Trophoblast cell (in vitro differentiated cells and primary cell): ENCODE measurements around the gene NTM.

Source experiments
- DNase-seq, 2 donors: peaks; one replicate each; pipeline ENCODE4 v3.0.0-alpha.2; 2016
- H2AFZ ChIP-seq: 2 replicates; pipeline ENCODE4 v1.6.1; 2013; ENCODE audit warnings: low read length, moderate library complexity, mild to moderate bottlenecking; ENCODE audit not compliant: insufficient read depth, poor library complexity
- H2AK5ac ChIP-seq: 2 replicates; pipeline ENCODE4 v1.6.1; 2013; ENCODE audit warnings: mild to moderate bottlenecking, low read length
- H2BK120ac ChIP-seq: 2 replicates; pipeline ENCODE4 v1.6.1; 2013; ENCODE audit warnings: low read length, mild to moderate bottlenecking, moderate library complexity; ENCODE audit not compliant: insufficient read depth, poor library complexity
- H2BK12ac ChIP-seq: 2 replicates; pipeline ENCODE4 v1.6.1; 2013; ENCODE audit warnings: mild to moderate bottlenecking, low read length, moderate library complexity
- H2BK5ac ChIP-seq: 2 replicates; pipeline ENCODE4 v1.6.1; 2013; ENCODE audit warnings: low read length, low read depth, moderate library complexity, mild to moderate bottlenecking; ENCODE audit not compliant: poor library complexity
- H3K14ac ChIP-seq: 2 replicates; pipeline ENCODE4 v1.6.1; 2013; ENCODE audit warnings: mild to moderate bottlenecking, low read length
- H3K18ac ChIP-seq: 2 replicates; pipeline ENCODE4 v1.6.1; 2013; ENCODE audit warnings: mild to moderate bottlenecking, low read length
- H3K23ac ChIP-seq: 2 replicates; pipeline ENCODE4 v1.6.1; 2013; ENCODE audit warnings: low read length
- H3K27ac ChIP-seq: 2 replicates; pipeline ENCODE4 v1.5.1; 2013; ENCODE audit warnings: low read depth, mild to moderate bottlenecking, inconsistent platforms, low read length, moderate library complexity
- H3K27me3 ChIP-seq: 2 replicates; pipeline ENCODE4 v1.6.1; 2013; ENCODE audit warnings: inconsistent platforms, mild to moderate bottlenecking, low read length, moderate library complexity; ENCODE audit not compliant: insufficient read depth
- H3K36me3 ChIP-seq, 2 experiments: 1 replicate in 1 of 2; 2 replicates in 1 of 2; pipeline ENCODE4 v1.6.1; 2013; ENCODE audit warnings: low read length in 2 of 2, mild to moderate bottlenecking in 2 of 2, moderate library complexity in 1 of 2; ENCODE audit not compliant: insufficient read depth in 2 of 2, control insufficient read depth in 1 of 2
- H3K4ac ChIP-seq: 2 replicates; pipeline ENCODE4 v1.6.1; 2013; ENCODE audit warnings: low read depth, mild to moderate bottlenecking, low read length, moderate library complexity
- H3K4me1 ChIP-seq, 2 experiments: 1 replicate in 1 of 2; 2 replicates in 1 of 2; pipeline ENCODE4 v1.6.1; 2013; ENCODE audit warnings: low read length in 2 of 2, mild to moderate bottlenecking in 2 of 2, moderate library complexity in 1 of 2; ENCODE audit not compliant: insufficient read depth in 2 of 2, control insufficient read depth in 1 of 2
- H3K4me2 ChIP-seq: 2 replicates; pipeline ENCODE4 v1.6.1; 2013; ENCODE audit warnings: inconsistent platforms, mild to moderate bottlenecking, low read length, moderate library complexity
- H3K4me3 ChIP-seq: 2 replicates; pipeline ENCODE4 v1.5.1; 2013; ENCODE audit warnings: mild to moderate bottlenecking, low read depth, low read length, inconsistent platforms
- H3K79me1 ChIP-seq: one replicate; pipeline ENCODE4 v1.6.1; 2013; ENCODE audit warnings: low read length
- H3K79me2 ChIP-seq: 2 replicates; pipeline ENCODE4 v1.6.1; 2013; ENCODE audit warnings: low read length, mild to moderate bottlenecking; ENCODE audit not compliant: control insufficient read depth, insufficient read depth, poor library complexity
- H3K9ac ChIP-seq: 2 replicates; pipeline ENCODE4 v1.6.1; 2013; ENCODE audit warnings: mild to moderate bottlenecking, low read length
- H3K9me3 ChIP-seq: 2 replicates; pipeline ENCODE4 v1.6.1; 2013; ENCODE audit warnings: low read depth, mild to moderate bottlenecking, control low read depth, inconsistent platforms, low read length; ENCODE audit not compliant: insufficient read depth
- H4K12ac ChIP-seq: 2 replicates; pipeline ENCODE4 v1.6.1; 2013; ENCODE audit warnings: low read depth, mild to moderate bottlenecking, low read length, moderate library complexity
- H4K8ac ChIP-seq: 2 replicates; pipeline ENCODE4 v1.6.1; 2013; ENCODE audit warnings: low read depth, mild to moderate bottlenecking, low read length, moderate library complexity
- H4K91ac ChIP-seq: one replicate; pipeline ENCODE4 v1.6.1; 2013; ENCODE audit warnings: low read depth, mild to moderate bottlenecking, low read length, moderate library complexity
- WGBS: extraction: QIAGEN DNeasy Blood & Tissue Kit; methylation state at CpG from one replicate; pipeline ENCODE4 v1.1.7; 2013; ENCODE audit warnings: missing lambda C conversion rate; ENCODE audit not compliant: insufficient read length, insufficient coverage; ENCODE audit errors: extremely low coverage; 5-methylcytosine and 5-hydroxymethylcytosine counted together

The NTM gene

GRCh38 chr11:131580476-131580875 is 210.1 kb downstream of the NTM start:
- no peak overlapping the region for H3K18ac ChIP-seq
- no peak overlapping the region for H4K91ac ChIP-seq
- H4K8ac ChIP-seq: no peak overlapping the region
- H3K14ac ChIP-seq: no peak overlapping the region
- H2AK5ac ChIP-seq: no peak overlapping the region
- H3K4me1 ChIP-seq: no peaks in the 10 kb centered on the region
- no peak overlapping the region for H2BK120ac ChIP-seq
- H2AFZ ChIP-seq: no peak overlapping the region
- no peak overlapping the region for H3K4me2 ChIP-seq
- no peaks in the 10 kb centered on the region for H3K36me3 ChIP-seq
- H3K79me2 ChIP-seq: no peaks in the 10 kb centered on the region
- no peak overlapping the region for H3K4ac ChIP-seq
- no peak overlapping the region for H3K9ac ChIP-seq
- no peaks in the 10 kb centered on the region for H3K27me3 ChIP-seq
- H3K4me3 ChIP-seq: no peak overlapping the region
- H4K12ac ChIP-seq: no peak overlapping the region
- DNase-seq: no peak
- no peak overlapping the region for H2BK12ac ChIP-seq
- H3K23ac ChIP-seq: no peak overlapping the region
- no peak overlapping the region for H2BK5ac ChIP-seq
- no peak overlapping the region for H3K27ac ChIP-seq
- no CpG with 5 or more reads among the region's 4 CpGs for WGBS
- H3K79me1 ChIP-seq: no peaks in the 10 kb centered on the region
- H3K9me3 ChIP-seq: no peaks in the 10 kb centered on the region

DNA sequence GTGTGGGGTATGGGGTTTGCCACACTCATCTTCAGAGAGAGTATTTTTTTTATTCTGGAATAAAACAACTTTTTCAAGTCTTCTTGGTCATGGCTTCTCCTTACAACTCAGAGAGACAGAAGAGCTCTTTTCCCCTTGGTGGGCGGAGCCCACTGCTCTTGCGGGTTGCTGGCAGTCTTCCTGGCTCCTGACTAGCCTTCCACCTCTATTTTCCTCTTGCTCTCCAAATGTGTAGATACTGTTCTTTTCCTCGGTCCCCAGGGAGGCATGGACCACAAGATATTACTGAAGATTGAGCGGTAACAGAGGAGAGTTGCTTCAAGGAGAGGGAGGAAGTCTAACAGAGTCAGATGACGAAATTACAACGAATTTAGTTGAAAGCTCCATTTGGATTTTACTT is 210.6 kb downstream of the NTM start:
- no peak overlapping the region for H3K4me2 ChIP-seq
- no peak overlapping the region for H3K9ac ChIP-seq
- no peaks in the 10 kb centered on the region for H3K9me3 ChIP-seq
- no peak overlapping the region for H3K27ac ChIP-seq
- no peak overlapping the region for H3K4me3 ChIP-seq
- H3K36me3 ChIP-seq: no peaks in the 10 kb centered on the region
- no peak overlapping the region for H4K91ac ChIP-seq
- no peak overlapping the region for H3K18ac ChIP-seq
- no peak overlapping the region for H3K14ac ChIP-seq
- H2BK120ac ChIP-seq: no peak overlapping the region
- H3K27me3 ChIP-seq: no peaks in the 10 kb centered on the region
- H2BK12ac ChIP-seq: no peak overlapping the region
- no CpG with 5 or more reads among the region's 6 CpGs for whole genome bisulfite sequencing
- no peaks in the 10 kb centered on the region for H3K4me1 ChIP-seq
- H4K8ac ChIP-seq: no peak overlapping the region
- H2BK5ac ChIP-seq: no peak overlapping the region
- DNase-seq: no peak
- no peaks in the 10 kb centered on the region for H3K79me2 ChIP-seq
- no peak overlapping the region for H3K23ac ChIP-seq
- no peaks in the 10 kb centered on the region for H3K79me1 ChIP-seq
- H4K12ac ChIP-seq: no peak overlapping the region
- H2AFZ ChIP-seq: no peak overlapping the region
- no peak overlapping the region for H2AK5ac ChIP-seq
- H3K4ac ChIP-seq: no peak overlapping the region

- Histone ChIP-seq H3K79me1 (no peaks in the 10 kb centered on the region), H3K9me3 (no peaks in the 10 kb centered on the region), H3K36me3 (no peaks in the 10 kb centered on the region), H3K9ac (no peak overlapping the region), H4K12ac (no peak overlapping the region), H4K91ac (no peak overlapping the region), H3K14ac (no peak overlapping the region), H4K8ac (no peak overlapping the region), H3K18ac (no peak overlapping the region), H3K27me3 (no peaks in the 10 kb centered on the region), H2BK120ac (no peak overlapping the region), H3K4me3 (no peak overlapping the region), H2AK5ac (no peak overlapping the region), H3K4me2 (no peak overlapping the region), H2BK12ac (no peak overlapping the region), H3K4ac (no peak overlapping the region), H3K27ac (no peak overlapping the region), H3K79me2 (no peaks in the 10 kb centered on the region), H2AFZ (no peak overlapping the region), H2BK5ac (no peak overlapping the region), H3K23ac (no peak overlapping the region), H3K4me1 (no peaks in the 10 kb centered on the region)
- no peak for DNase-seq
- WGBS: no CpG with 5 or more reads among the region's 12 CpGs
These were observed 211.7 kb downstream of the NTM start for GRCh38 chr11:131582021-131582525.

GRCh38 chr11:131583421-131583820 is 213.0 kb downstream of the NTM start:
- Histone ChIP-seq H3K79me2 (no peaks in the 10 kb centered on the region), H3K36me3 (no peaks in the 10 kb centered on the region), H3K79me1 (no peaks in the 10 kb centered on the region), H3K4me2 (no peak overlapping the region), H3K4me1 (no peaks in the 10 kb centered on the region), H3K27me3 (no peaks in the 10 kb centered on the region), H2BK120ac (no peak overlapping the region), H3K14ac (no peak overlapping the region), H4K91ac (no peak overlapping the region), H3K23ac (no peak overlapping the region), H2AK5ac (no peak overlapping the region), H4K12ac (no peak overlapping the region), H3K9ac (no peak overlapping the region), H3K18ac (no peak overlapping the region), H2BK12ac (no peak overlapping the region), H2BK5ac (no peak overlapping the region), H3K4me3 (no peak overlapping the region), H3K4ac (no peak overlapping the region), H3K9me3 (no peaks in the 10 kb centered on the region), H2AFZ (no peak overlapping the region), H3K27ac (no peak overlapping the region), H4K8ac (no peak overlapping the region)
- DNase-seq: no peak
- no CpG with 5 or more reads among the region's 5 CpGs for WGBS
